SK-N-SH (cell line): ENCODE data around the gene KLHL18. TPM values are rescaled to one million over a fixed set of nuclear protein-coding genes. Genes with fewer than 3 reads are reported as not detected.
"Not testable (repeated sequence)": the region's sequence is repeated elsewhere in the genome, so short reads cannot be mapped to it uniquely, and the experiment has no call there.

ENCODE experiments used
- CTCF ChIA-PET: fragments of 300-600, 350-600 bp; formaldehyde crosslinking; extraction: SDS; loops from one replicate; lab custom pipeline; 2021; lab: Yijun Ruan, JAX
- POLR2A ChIA-PET: fragments of 350-600 bp; sonication (Branson Sonifier 250); formaldehyde crosslinking; extraction: SDS; loops from one replicate; lab custom pipeline; 2020; ENCODE audit warnings: antibody characterized with exemption, inconsistent platforms; lab: Yijun Ruan, JAX
- DNase-seq: peaks from one replicate; pipeline ENCODE4 v3.0.0; 2012
- H2AFZ ChIP-seq: fragments of 200-600 bp; sonication (generic); 2 replicates; pipeline ENCODE4 v1.8.1; 2016; ENCODE audit warnings: antibody characterized with exemption, mild to moderate bottlenecking, low read depth
- H3F3A ChIP-seq: fragments of 200-600 bp; sonication (generic); replicated peaks from 2 replicates; pipeline ENCODE3; 2016; ENCODE audit warnings: antibody characterized with exemption, mild to moderate bottlenecking; ENCODE audit not compliant: insufficient read depth
- H3K27ac ChIP-seq, 2 experiments: fragments of 200-500 bp in 1 of 2; fragments of 200-600 bp in 1 of 2; sonication (Bioruptor generic) in 1 of 2; sonication (generic), shearing (Covaris generic) in 1 of 2; 2 replicates each; pipeline versions ENCODE4 v1.5.1 to v1.6.1; 2014 to 2016; ENCODE audit warnings: low read depth in 2 of 2, inconsistent platforms in 1 of 2, low read length in 1 of 2, mild to moderate bottlenecking in 1 of 2, mixed read lengths in 1 of 2
- H3K27me3 ChIP-seq: fragments of 200-600 bp; sonication (generic), shearing (Covaris generic); 2 replicates; pipeline ENCODE4 v1.6.1; 2016; ENCODE audit warnings: mixed run types; ENCODE audit not compliant: insufficient read depth
- H3K36me3 ChIP-seq, 2 experiments: fragments of 200-500 bp in 1 of 2; fragments of 200-600 bp in 1 of 2; sonication (Bioruptor generic) in 1 of 2; sonication (generic) in 1 of 2; replicated peaks in 1 of 2; 2 replicates each; pipeline versions ENCODE3 to v1.5.1; 2014 to 2016; ENCODE audit warnings: low read length in 1 of 2, mild to moderate bottlenecking in 1 of 2; ENCODE audit not compliant: insufficient read depth in 2 of 2, control insufficient read depth in 1 of 2
- H3K4me1 ChIP-seq, 2 experiments: fragments of 200-500 bp in 1 of 2; fragments of 200-600 bp in 1 of 2; sonication (Bioruptor generic) in 1 of 2; sonication (generic), shearing (Covaris generic) in 1 of 2; 2 replicates each; pipeline versions ENCODE4 v1.5.1 to v1.6.1; 2014 to 2016; ENCODE audit warnings: low read depth in 1 of 2, low read length in 1 of 2, mixed run types in 1 of 2; ENCODE audit not compliant: insufficient read depth in 2 of 2, control insufficient read depth in 1 of 2
- H3K4me2 ChIP-seq: fragments of 200-600 bp; sonication (generic), shearing (Covaris generic); 2 replicates; pipeline ENCODE4 v1.6.1; 2017; ENCODE audit warnings: mixed run types
- H3K4me3 ChIP-seq, 2 experiments: fragments of 200-500 bp in 1 of 2; fragments of 200-600 bp in 1 of 2; sonication (Bioruptor generic) in 1 of 2; sonication (generic), shearing (Covaris generic) in 1 of 2; 2 replicates each; pipeline versions ENCODE4 v1.5.1 to v1.8.1; 2014 to 2016; ENCODE audit warnings: low read depth in 2 of 2, inconsistent platforms in 1 of 2, low read length in 1 of 2, mild to moderate bottlenecking in 1 of 2, mixed read lengths in 1 of 2, moderate library complexity in 1 of 2
- H3K79me2 ChIP-seq: fragments of 200-600 bp; sonication (generic); 2 replicates; pipeline ENCODE4 v1.8.1; 2017; ENCODE audit warnings: mild to moderate bottlenecking; ENCODE audit not compliant: insufficient read depth
- H3K9ac ChIP-seq: fragments of 200-600 bp; sonication (generic); 2 replicates; pipeline ENCODE4 v1.6.1; 2017; ENCODE audit warnings: mixed run types
- H3K9me2 ChIP-seq: fragments of 200-600 bp; sonication (generic); 2 replicates; pipeline ENCODE4 v1.6.1; 2017; ENCODE audit warnings: mixed run types
- H3K9me3 ChIP-seq: fragments of 200-600 bp; sonication (generic); 2 replicates; pipeline ENCODE4 v1.6.1; 2017; ENCODE audit warnings: mixed run types, mild to moderate bottlenecking, moderate library complexity
- H4K20me1 ChIP-seq: fragments of 200-600 bp; sonication (generic); 2 replicates; pipeline ENCODE4 v1.6.1; 2017; ENCODE audit warnings: mild to moderate bottlenecking, mixed run types; ENCODE audit not compliant: insufficient read depth
- EP300 ChIP-seq, 2 experiments: IDR thresholded peaks; 2 replicates each; pipeline versions ENCODE4 v1.4.0 to v1.6.1; 2012; ENCODE audit warnings: borderline replicate concordance in 1 of 2, low read depth in 1 of 2, low read length in 1 of 2
- EZH2phosphoT487 ChIP-seq: fragments of 200-600 bp; sonication (generic); IDR thresholded peaks from 2 replicates; pipeline ENCODE4 v1.6.1; 2017; ENCODE audit warnings: low read depth, mixed run types, mild to moderate bottlenecking, antibody characterized with exemption, moderate library complexity, borderline replicate concordance
- FOXJ3 ChIP-seq: sonication (generic); formaldehyde crosslinking; IDR thresholded peaks from 2 replicates; pipeline ENCODE4 v1.5.1; 2020; ENCODE audit warnings: mild to moderate bottlenecking, missing genetic modification reagents
- GABPA ChIP-seq: IDR thresholded peaks from 2 replicates; pipeline ENCODE4 v1.4.0; 2012; ENCODE audit warnings: low read depth, mild to moderate bottlenecking
- GATA2 ChIP-seq: sonication (generic); formaldehyde crosslinking; IDR thresholded peaks from 2 replicates; pipeline ENCODE4 v1.5.0; 2020; ENCODE audit warnings: mild to moderate bottlenecking, missing genetic modification reagents
- MEF2A ChIP-seq: IDR thresholded peaks from 2 replicates; pipeline ENCODE4 v1.4.0; 2012; ENCODE audit warnings: low read depth, borderline replicate concordance
- NFIC ChIP-seq: IDR thresholded peaks from 2 replicates; pipeline ENCODE4 v1.4.0; 2012; ENCODE audit warnings: borderline replicate concordance
- NRF1 ChIP-seq: IDR thresholded peaks from 2 replicates; pipeline ENCODE4 v1.6.1; 2012; ENCODE audit warnings: low read depth, mild to moderate bottlenecking, low read length
- PBX3 ChIP-seq: IDR thresholded peaks from 2 replicates; pipeline ENCODE4; 2012
- RAD21 ChIP-seq: IDR thresholded peaks from 2 replicates; pipeline ENCODE4 v1.6.1; 2012; ENCODE audit warnings: mild to moderate bottlenecking, low read length
- RFX5 ChIP-seq: IDR thresholded peaks from 2 replicates; pipeline ENCODE4 v1.6.1; 2012; ENCODE audit warnings: mild to moderate bottlenecking, improper control_type of control experiment, low read length
- WGBS: methylation state at CpG from one replicate; pipeline ENCODE4 v1.1.6; 2017; ENCODE audit warnings: low lambda C conversion rate; 5-methylcytosine and 5-hydroxymethylcytosine counted together
- polyA plus RNA-seq, 3 experiments: library from polyadenylated mRNA; depleted of rRNA; stranded (reverse); fragments of >200 nt; gene quantifications; 2 replicates each; pipeline ENCODE4 v1.2.3, GENCODE V29; 2012
- TF ChIP-seq, protein P1 (sequence below): IDR thresholded peaks from 2 replicates; pipeline ENCODE4 v1.4.0; 2012; ENCODE audit warnings: low read depth
- TF ChIP-seq, protein P2 (sequence below): IDR thresholded peaks from 2 replicates; pipeline ENCODE4 v1.6.1; 2012; ENCODE audit warnings: mild to moderate bottlenecking, low read depth, low read length, moderate library complexity

Gene KLHL18
- polyA plus RNA-seq, 1 of the 3 experiments (the other 2 are of a cell fraction) = 55.2 TPM

DNA sequence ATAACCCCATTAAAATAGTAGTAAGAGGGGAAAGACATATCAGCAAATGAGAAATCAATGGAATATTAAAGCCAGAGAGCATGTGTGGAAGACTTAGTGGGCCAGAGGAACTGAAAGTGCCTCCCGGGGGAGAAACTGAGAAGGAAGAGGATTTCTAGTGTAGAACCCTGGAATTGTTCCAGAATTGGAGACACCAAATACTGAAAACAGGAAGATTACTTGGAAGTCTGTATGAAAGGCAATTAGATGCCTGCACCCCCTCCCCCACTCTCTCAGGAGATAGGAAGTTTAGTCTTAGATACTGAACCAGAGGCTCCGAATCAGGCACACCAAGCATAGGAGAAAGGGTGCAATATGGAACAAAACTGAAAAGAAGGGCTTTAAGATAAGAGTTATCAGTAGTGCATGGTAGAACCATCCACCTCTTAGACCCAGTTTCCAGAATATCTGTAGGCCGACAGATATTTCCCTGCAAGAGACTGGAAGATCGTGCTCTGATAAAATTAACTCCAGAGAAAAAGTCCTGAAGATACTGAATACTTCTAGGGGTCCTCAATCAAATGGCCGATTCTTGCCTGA is 32.4 kb downstream of the KLHL18 start:
- no peaks in the 10 kb centered on the region for H3K4me1 ChIP-seq
- H3K27ac ChIP-seq = no peak overlapping the region
- peaks cover 12% of the 10 kb centered on the region; the same call in 1 of the 2 replicates for H3K79me2 ChIP-seq
- 92% methylated on average over 5 of the region's 5 CpGs for WGBS
- H3K9ac ChIP-seq = no peak overlapping the region
- ChIA-PET CTCF (interaction anchor here (1.4 to 1.6 kb wide), 3 partner anchors 9 to 391 kb away, joined by 3 to 11 read pairs (median 5); no protein-coding TSS in a partner anchor), POLR2A (interaction anchor here (0.8 kb wide), 1 partner anchor 32 kb away, joined by 3 read pairs; the partner anchor contains the start of genes KIF9 and KLHL18)
- no peak overlapping the region for H2AFZ ChIP-seq
- no peak for DNase-seq
- H3F3A ChIP-seq = peaks cover 4% of the 10 kb centered on the region
- no peak overlapping the region for H3K4me3 ChIP-seq
- H4K20me1 ChIP-seq = no peaks in the 10 kb centered on the region
- H3K9me3 ChIP-seq = no peaks in the 10 kb centered on the region
- H3K9me2 ChIP-seq = no peaks in the 10 kb centered on the region
- peaks cover 0 to 7% of the 10 kb centered on the region in 2 experiments for H3K36me3 ChIP-seq
- no peak overlapping the region for H3K4me2 ChIP-seq
- TF ChIP-seq, protein P1, sequence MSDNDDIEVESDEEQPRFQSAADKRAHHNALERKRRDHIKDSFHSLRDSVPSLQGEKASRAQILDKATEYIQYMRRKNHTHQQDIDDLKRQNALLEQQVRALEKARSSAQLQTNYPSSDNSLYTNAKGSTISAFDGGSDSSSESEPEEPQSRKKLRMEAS = no peak
- no peak for TF ChIP-seq EP300 (IDR thresholded peaks at IDR 0.05; ENCODE audit: borderline replicate concordance in 1 of 2, low read depth in 1 of 2, low read length in 1 of 2)
- no peak for TF ChIP-seq GABPA
- TF ChIP-seq FOXJ3 (CRISPR knock-in tag) = no peak
- TF ChIP-seq PBX3 = no peak
- TF ChIP-seq MEF2A = no peak
- TF ChIP-seq, all 33 proteins: peak for 0
- H3K27me3 ChIP-seq = no peaks in the 10 kb centered on the region

GRCh38 chr3:47316151-47316550 is 33.4 kb downstream of the KLHL18 start:
- WGBS = 100% methylated on average over 1 of the region's 1 CpG
- H3K9ac ChIP-seq, H2AFZ ChIP-seq, H4K20me1 ChIP-seq, H3F3A ChIP-seq, POLR2A ChIA-PET, H3K4me2 ChIP-seq, DNase-seq, H3K27ac ChIP-seq, H3K4me3 ChIP-seq, H3K9me2 ChIP-seq, H3K9me3 ChIP-seq, H3K4me1 ChIP-seq, H3K36me3 ChIP-seq, H3K27me3 ChIP-seq: not testable (repeated sequence)
- CTCF ChIA-PET = interaction anchor here (0.8 kb wide), 1 partner anchor 393 kb away, joined by 3 read pairs; no protein-coding TSS in a partner anchor
- peaks cover 12% of the 10 kb centered on the region; the same call in 1 of the 2 replicates for H3K79me2 ChIP-seq

DNA sequence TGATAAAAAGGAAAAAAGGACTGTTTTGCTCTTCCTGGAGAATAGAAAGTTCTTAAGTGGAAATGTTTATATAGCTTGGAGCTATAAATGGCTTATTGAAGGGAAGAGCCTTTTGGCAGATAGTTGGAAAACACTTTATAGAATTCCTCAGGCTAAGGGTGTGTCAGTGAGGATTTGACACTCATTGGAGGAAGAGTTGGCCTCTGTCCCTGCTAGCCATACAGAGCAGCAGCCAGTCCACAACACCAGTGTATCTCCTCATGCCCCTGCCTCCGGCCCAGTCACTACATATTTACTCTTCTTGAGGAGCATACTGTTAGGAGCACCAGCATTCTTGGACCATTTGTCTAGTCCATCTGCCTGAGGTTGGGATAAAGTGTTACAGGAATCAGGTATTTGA is 36.2 kb downstream of the KLHL18 start:
- 100% methylated on average over 1 of the region's 1 CpG for WGBS
- H3K9ac ChIP-seq = no peak overlapping the region
- no peak overlapping the region for H3K4me3 ChIP-seq
- H3K36me3 ChIP-seq = peaks cover 3 to 18% of the 10 kb centered on the region in 2 experiments
- H3K27ac ChIP-seq = no peak overlapping the region
- POLR2A ChIA-PET = no interaction called here
- CTCF ChIA-PET = interaction anchor here (0.6 to 1.4 kb wide), 3 partner anchors 20 to 39 kb away, joined by 3 read pairs; no protein-coding TSS in a partner anchor
- no peaks in the 10 kb centered on the region for H3K27me3 ChIP-seq
- no peak for DNase-seq
- no peak overlapping the region for H3K4me2 ChIP-seq
- no peaks in the 10 kb centered on the region for H4K20me1 ChIP-seq
- no peaks in the 10 kb centered on the region for H3K79me2 ChIP-seq
- peaks cover 4% of the 10 kb centered on the region for H3F3A ChIP-seq
- no peaks in the 10 kb centered on the region for H3K9me2 ChIP-seq
- no peaks in the 10 kb centered on the region for H3K4me1 ChIP-seq
- no peaks in the 10 kb centered on the region for H3K9me3 ChIP-seq
- H2AFZ ChIP-seq = no peak overlapping the region
- TF ChIP-seq RAD21 (no peak), NFIC (no peak), GATA2 (CRISPR knock-in tag) (no peak), NRF1 (no peak), EP300 (IDR thresholded peaks at IDR 0.05; ENCODE audit: borderline replicate concordance in 1 of 2, low read depth in 1 of 2, low read length in 1 of 2) (no peak), RFX5 (no peak), EZH2phosphoT487 (no peak), PBX3 (no peak)
- TF ChIP-seq, protein P2, sequence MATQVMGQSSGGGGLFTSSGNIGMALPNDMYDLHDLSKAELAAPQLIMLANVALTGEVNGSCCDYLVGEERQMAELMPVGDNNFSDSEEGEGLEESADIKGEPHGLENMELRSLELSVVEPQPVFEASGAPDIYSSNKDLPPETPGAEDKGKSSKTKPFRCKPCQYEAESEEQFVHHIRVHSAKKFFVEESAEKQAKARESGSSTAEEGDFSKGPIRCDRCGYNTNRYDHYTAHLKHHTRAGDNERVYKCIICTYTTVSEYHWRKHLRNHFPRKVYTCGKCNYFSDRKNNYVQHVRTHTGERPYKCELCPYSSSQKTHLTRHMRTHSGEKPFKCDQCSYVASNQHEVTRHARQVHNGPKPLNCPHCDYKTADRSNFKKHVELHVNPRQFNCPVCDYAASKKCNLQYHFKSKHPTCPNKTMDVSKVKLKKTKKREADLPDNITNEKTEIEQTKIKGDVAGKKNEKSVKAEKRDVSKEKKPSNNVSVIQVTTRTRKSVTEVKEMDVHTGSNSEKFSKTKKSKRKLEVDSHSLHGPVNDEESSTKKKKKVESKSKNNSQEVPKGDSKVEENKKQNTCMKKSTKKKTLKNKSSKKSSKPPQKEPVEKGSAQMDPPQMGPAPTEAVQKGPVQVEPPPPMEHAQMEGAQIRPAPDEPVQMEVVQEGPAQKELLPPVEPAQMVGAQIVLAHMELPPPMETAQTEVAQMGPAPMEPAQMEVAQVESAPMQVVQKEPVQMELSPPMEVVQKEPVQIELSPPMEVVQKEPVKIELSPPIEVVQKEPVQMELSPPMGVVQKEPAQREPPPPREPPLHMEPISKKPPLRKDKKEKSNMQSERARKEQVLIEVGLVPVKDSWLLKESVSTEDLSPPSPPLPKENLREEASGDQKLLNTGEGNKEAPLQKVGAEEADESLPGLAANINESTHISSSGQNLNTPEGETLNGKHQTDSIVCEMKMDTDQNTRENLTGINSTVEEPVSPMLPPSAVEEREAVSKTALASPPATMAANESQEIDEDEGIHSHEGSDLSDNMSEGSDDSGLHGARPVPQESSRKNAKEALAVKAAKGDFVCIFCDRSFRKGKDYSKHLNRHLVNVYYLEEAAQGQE = no peak
